Astrocyte of the cerebellum (primary cell): ENCODE results near the gene PAQR4.

ENCODE experiments used
- DNase-seq: peaks from one replicate; pipeline ENCODE4 v3.0.0-alpha.2; 2011; ENCODE audit warnings: low read depth
- H3K4me3 ChIP-seq: 2 replicates; pipeline ENCODE4 v1.5.1; 2011; ENCODE audit warnings: mild to moderate bottlenecking, low read depth, low read length, moderate library complexity
- CTCF ChIP-seq: IDR thresholded peaks from 2 replicates; pipeline ENCODE4 v1.5.1; 2012; ENCODE audit warnings: low read length, low read depth, moderate library complexity, mild to moderate bottlenecking; ENCODE audit errors: missing control alignments
- in situ Hi-C: cut with HindIII; loops from 2 replicates; pipeline ENCODE4 v1.10.0; 2017; ENCODE audit warnings: low sequenced_read_pairs

The PAQR4 gene

GRCh38 chr16:2960183-2961010 lies 8.8 kb upstream of the PAQR4 start:
- no peak overlapping the region for H3K4me3 ChIP-seq
- no peak for DNase-seq
- TF ChIP-seq CTCF: no peak

GRCh38 chr16:2962334-2963073 lies 6.6 kb upstream of the PAQR4 start:
- in situ Hi-C loops: no loop called here
- no peak overlapping the region for H3K4me3 ChIP-seq
- no peak for TF ChIP-seq CTCF
- no peak for DNase-seq

More at GRCh38 chr16:2960183-2961010, 8.8 kb upstream of the PAQR4 start:
- in situ Hi-C loops: no loop called here

GRCh38 chr16:2963074-2963722 lies 6.0 kb upstream of the PAQR4 start:
- no peak for TF ChIP-seq CTCF
- in situ Hi-C loops: no loop called here
- no peak for DNase-seq
- H3K4me3 ChIP-seq: peak overlapping the region; percentile 23

- H3K4me3 ChIP-seq: peak within 1 kb of the TSS; percentile 23
- TF ChIP-seq CTCF: no peak
- in situ Hi-C loops: no loop called here
- DNase-seq: no peak
Measured at GRCh38 chr16:2963723-2964474, 5.2 kb upstream of the PAQR4 start, which contains the start of gene KREMEN2. TSS of gene KREMEN2 (plus strand) at chr16:2964275. CDS start at chr16:2964521, 246 bp downstream.

GRCh38 chr16:2964475-2965336 lies 4.4 kb upstream of the PAQR4 start:
- in situ Hi-C loops: no loop called here
- no peak for TF ChIP-seq CTCF
- peak overlapping the region; percentile 23 for H3K4me3 ChIP-seq
- DNase-seq: no peak
